GM19372 (cell line): Measurements from ENCODE around the gene ITPRID2.

Experiments used
- ATAC-seq: cut with Tn5 transposase; IDR thresholded peaks from one replicate; pipeline ENCODE4 v1.9.1; 2021; ENCODE audit warnings: mild to moderate bottlenecking, low read depth, moderate library complexity; ENCODE audit not compliant: unreplicated experiment

ITPRID2 gene

GRCh38 chr2:181879295-181879694 is 12.2 kb upstream of the ITPRID2 start:
- ATAC-seq = no peak

GRCh38 chr2:181882246-181883020 is 9.1 kb upstream of the ITPRID2 start:
- ATAC-seq = no peak

- ATAC-seq = no peak
Measured at GRCh38 chr2:181884601-181885000, 6.9 kb upstream of the ITPRID2 start.

DNA sequence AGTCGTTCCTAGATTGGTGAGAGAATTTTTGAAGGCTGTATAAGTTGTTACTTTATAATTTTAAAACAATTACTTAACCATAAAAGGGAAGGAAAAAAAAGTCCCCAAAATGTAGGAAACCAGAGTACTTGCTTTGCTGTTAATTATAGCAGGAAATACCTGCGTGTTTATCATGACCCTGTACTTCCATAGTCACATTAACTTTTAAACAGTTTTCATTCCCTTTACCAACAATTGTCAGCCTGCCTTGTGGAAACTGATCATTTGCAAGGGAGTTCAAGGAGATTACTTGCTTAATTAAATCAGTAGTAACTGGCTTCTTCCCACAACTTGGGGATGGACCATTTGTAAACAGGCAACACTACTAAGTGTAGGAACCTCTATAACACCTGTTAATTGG is 6.4 kb upstream of the ITPRID2 start:
- ATAC-seq = no peak

- no peak for ATAC-seq
Measured at GRCh38 chr2:181886192-181886591, 5.3 kb upstream of the ITPRID2 start.

DNA sequence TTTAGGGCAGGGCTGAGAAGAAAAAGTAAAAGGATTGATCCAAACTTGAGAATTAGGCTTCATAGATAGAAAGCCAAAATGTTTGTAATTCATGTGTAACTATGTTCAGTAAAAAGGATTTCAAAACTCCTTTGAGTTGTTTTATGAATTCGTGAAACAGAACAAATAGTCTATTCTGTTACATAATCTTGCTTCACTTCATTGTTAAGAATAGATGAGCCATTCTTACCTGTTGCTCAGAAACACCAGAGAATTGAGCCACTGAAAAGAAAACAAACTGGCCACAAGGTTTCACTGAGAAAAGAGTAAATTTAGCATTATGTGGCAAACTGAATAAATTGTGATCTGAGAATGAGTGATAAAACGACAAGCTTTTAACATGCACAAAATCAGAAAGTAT is 4.5 kb upstream of the ITPRID2 start:
- no peak for ATAC-seq

DNA sequence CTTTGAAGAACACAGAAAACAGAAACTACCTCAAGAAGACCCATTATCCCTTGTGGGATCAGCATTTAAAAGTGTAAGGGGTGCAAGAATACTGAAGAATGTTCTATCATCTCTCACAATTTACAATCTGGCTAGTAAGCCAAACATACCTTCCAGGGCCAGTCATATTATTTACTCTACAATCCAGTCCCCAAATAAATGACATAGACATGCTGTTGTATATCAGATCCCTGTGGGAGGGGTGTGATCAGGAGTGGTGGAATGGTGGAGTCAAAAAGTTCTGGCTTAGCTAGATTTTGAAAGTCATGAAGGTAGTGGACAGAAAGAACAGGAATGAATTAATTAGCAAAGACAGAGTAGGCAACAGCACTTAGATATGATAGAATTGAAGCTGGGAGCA is 1.8 kb upstream of the ITPRID2 start:
- no peak for ATAC-seq

- no peak for ATAC-seq
Measured at GRCh38 chr2:181890271-181890670, 1.3 kb upstream of the ITPRID2 start.

DNA sequence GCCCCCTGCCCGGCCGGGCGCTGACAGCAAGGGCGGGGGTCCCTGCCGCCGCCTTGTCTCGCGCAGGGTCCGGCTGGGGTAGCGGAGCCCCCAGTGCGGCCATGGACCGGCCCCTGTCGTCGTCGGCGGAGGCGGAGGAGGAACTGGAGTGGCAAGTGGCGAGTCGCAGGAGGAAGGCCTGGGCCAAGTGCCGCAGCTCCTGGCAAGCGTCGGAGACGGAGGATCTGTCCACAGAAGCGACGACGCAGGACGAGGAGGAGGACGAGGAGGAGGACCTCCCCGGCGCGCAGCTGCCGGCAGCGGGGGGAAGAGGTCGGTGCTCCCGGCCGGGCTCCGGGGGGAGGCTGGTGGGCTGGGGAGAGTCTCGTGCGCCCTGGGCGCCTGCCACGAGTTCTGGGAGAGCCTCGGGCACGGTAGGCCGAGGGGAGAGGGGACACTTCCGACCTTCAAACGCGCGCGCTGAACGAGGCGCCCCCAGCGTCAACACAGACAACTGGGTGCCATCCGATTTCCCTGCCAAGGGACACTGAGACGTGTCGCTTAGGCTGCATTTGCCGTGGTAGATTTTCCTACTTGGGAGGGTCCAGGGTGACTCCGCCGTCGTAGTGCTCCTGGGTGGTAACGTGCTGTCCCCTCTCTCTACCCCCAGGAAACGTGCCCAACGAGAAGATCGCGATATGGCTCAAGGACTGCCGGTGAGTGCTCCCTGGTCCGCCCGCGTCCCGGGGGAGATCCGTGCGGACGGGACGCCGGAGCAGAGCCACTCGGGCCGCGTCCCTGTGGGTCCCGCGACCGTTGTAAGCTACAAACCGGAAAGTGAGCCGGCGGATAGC is 652 bp downstream of the ITPRID2 start:
- peak; percentile 42 for ATAC-seq

GRCh38 chr2:181892799-181893435 is 1.4 kb downstream of the ITPRID2 start:
- no peak for ATAC-seq

DNA sequence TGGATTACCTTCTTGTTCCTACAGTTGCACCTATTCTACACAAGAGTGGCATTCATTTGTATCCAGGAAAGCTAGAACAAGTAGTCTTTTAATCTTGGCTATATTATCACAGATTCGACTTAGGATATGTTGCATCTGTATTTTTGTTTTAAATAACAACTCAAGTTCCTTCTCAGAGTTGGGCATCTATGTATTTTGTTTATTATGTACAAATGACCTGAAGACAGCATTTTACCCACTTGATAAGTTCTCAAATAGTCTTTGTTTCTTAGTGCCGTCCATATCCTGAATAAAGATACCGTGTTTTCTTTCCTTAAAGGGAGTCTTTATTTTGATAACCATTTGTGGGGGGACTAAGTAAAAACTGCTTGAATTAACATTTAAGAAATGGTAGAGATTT is 2.9 kb downstream of the ITPRID2 start:
- no peak for ATAC-seq

DNA sequence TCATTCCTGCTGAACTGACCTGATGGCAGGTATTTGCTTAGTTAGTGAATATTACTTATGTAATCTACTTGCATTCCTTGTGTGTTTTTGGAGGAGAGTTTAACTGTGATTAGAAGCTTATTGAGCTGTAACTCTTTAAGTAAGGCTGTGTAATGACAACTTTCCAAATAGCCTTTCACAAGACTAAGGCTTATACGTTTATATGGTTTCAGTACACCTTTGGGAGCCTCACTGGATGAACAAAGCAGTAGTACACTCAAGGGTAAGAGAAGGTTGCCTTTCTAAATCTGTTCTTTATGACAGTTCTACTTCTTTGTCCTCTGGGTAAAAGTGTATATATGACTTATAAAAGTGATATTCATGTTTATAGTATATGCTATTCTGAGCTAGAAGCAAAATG is 4.3 kb downstream of the ITPRID2 start:
- no peak for ATAC-seq

GRCh38 chr2:181896286-181896685 is 4.8 kb downstream of the ITPRID2 start:
- no peak for ATAC-seq

DNA sequence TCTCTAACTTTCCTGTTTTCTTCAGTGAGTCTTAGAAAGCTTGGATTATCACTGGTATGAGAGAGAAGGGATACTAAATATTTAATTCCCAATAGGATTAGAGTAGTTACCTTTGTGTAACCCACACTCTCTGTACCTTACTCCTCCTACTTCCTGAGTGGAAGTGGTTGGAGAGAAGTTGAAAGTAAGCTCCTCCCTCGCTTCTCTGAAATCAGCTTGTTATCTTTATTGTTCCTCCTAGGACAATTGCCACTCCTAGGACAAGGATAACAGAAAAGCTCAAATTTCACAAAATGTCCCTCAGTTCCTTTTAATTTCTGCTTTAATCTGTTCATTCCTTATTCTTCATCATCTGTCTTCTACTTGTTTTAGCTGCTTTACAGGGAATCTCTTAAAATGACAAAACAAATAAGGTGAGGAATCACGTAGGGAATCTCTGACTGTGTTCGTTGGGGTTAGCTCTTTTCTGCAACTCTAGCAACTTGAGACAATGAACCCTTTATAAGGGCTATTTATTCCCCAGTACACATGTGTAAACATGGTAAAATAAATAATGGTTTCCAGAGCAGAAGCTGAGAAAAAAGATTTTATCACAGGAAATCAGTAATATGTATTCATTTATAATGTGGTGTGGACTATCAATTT is 8.6 kb downstream of the ITPRID2 start:
- ATAC-seq = no peak

DNA sequence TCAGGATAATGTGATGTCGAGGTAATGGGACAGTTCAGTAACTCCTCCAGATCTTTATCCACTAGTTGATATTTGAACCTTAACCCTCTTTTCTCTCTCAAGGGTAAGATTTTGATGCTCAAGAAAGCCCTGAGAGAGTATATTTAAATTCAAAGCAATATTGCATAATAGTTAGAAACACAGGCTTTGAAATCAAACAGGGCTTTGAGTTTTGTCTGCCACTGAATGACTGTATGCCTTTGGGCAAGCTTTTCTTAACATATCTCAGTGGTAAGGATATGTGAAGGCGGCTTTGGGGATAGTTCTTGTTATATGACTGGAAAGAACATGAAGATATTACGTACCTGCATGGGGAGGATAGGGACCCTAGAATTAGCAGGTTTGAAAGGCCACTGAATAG is 11.1 kb downstream of the ITPRID2 start:
- ATAC-seq = no peak

- peak; percentile 53 for ATAC-seq
Measured at GRCh38 chr2:181904022-181904632, 12.6 kb downstream of the ITPRID2 start.

- ATAC-seq = no peak
Measured at GRCh38 chr2:181907057-181907456, 15.5 kb downstream of the ITPRID2 start.

- ATAC-seq = no peak
Measured at GRCh38 chr2:181907635-181908034, 16.1 kb downstream of the ITPRID2 start.

GRCh38 chr2:181910028-181910831 is 18.7 kb downstream of the ITPRID2 start:
- no peak for ATAC-seq

- ATAC-seq = no peak
Measured at GRCh38 chr2:181911830-181912229, 20.3 kb downstream of the ITPRID2 start.
